Measurements from ENCODE around the gene FBLN2. TPM values are rescaled to one million over a fixed set of nuclear protein-coding genes. Genes with fewer than 3 reads are reported as not detected.
"Not testable (repeated sequence)": the region's sequence is repeated elsewhere in the genome, so short reads cannot be mapped to it uniquely, and the experiment has no call there.

FBLN2 gene
- total RNA-seq: 284 to 413 TPM (median 394 TPM) in 3 replicates
- long read RNA-seq, full-length matches to known transcripts: 1,114 of 1,623 reads
- long read RNA-seq, partial matches to known transcripts: 328 of 1,623 reads
- long read RNA-seq, other reads (novel, unspliced or antisense): 181 of 1,623 reads

DNA sequence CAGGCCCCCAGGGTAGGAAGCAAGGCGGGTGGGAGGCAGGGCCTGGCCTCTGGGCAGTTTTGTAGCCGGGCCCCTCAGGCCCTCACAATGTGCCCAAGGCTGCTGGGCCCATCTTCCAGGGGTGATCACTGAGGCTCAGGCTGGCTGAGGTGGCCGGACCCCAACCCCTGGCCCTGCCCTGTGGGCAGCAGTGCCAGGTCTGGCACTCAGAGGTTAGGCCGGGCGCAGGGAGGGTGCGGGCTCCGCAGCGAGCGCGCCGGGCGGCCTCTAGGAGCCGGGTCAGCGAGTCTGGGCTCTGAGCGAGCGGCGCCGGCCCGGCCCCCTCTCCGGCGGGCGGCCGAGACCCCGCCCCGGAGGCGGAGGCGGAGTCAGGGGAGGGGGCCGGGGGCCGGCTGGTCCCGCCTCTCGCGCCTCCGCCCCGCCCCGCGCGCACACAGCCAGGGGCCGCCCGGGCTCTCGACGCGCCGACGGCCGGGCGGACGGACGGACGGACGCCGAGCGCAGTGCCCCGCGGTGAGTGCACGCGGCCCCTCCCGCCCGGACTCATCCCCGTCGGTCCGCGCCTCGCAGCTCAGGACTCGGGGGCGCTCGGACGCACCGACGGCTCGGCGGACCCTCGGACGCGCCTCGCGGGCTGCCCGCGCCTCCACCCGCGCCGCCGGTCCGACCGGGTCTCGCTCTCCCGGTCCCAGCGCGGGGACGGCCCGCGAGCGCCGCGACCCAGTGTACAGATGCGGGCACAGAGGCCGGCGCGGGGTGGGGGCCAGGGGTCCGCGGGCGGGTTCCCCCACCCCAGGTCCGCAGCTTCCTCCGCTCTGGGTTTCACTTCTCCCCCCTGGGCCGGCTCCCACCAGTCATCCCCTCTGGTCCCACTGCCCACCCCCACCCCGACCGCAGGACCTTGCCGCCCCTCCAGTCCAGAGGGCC is at the start of gene FBLN2:
FBLN2 (plus strand) TSS at position 430 of the 927 bp plus-strand sequence. CDS start 21,231 bp downstream, outside the sequence.
- no peaks in the 10 kb centered on the region for H3K36me3 Mint-ChIP-seq (ENCODE audit: low read depth)
- no peaks in the 10 kb centered on the region for H3K27me3 Mint-ChIP-seq (ENCODE audit: low read depth)
- TF ChIP-seq, protein P1, sequence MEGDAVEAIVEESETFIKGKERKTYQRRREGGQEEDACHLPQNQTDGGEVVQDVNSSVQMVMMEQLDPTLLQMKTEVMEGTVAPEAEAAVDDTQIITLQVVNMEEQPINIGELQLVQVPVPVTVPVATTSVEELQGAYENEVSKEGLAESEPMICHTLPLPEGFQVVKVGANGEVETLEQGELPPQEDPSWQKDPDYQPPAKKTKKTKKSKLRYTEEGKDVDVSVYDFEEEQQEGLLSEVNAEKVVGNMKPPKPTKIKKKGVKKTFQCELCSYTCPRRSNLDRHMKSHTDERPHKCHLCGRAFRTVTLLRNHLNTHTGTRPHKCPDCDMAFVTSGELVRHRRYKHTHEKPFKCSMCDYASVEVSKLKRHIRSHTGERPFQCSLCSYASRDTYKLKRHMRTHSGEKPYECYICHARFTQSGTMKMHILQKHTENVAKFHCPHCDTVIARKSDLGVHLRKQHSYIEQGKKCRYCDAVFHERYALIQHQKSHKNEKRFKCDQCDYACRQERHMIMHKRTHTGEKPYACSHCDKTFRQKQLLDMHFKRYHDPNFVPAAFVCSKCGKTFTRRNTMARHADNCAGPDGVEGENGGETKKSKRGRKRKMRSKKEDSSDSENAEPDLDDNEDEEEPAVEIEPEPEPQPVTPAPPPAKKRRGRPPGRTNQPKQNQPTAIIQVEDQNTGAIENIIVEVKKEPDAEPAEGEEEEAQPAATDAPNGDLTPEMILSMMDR (IDR thresholded peaks at IDR 0.05): no peak
- no peaks in the 10 kb centered on the region for H3K9me3 Mint-ChIP-seq (ENCODE audit: low read depth)
- DNase-seq (ENCODE audit: low spot score): peak; percentile 76
- peak within 1 kb of the TSS; percentile 82 for H3K4me3 Mint-ChIP-seq (ENCODE audit: unreplicated experiment)
- H3K27ac Mint-ChIP-seq (ENCODE audit: unreplicated experiment): peak within 1 kb of the TSS; percentile 83
- peaks cover 89% of the 10 kb centered on the region for H3K4me1 Mint-ChIP-seq (ENCODE audit: low read depth)

DNA sequence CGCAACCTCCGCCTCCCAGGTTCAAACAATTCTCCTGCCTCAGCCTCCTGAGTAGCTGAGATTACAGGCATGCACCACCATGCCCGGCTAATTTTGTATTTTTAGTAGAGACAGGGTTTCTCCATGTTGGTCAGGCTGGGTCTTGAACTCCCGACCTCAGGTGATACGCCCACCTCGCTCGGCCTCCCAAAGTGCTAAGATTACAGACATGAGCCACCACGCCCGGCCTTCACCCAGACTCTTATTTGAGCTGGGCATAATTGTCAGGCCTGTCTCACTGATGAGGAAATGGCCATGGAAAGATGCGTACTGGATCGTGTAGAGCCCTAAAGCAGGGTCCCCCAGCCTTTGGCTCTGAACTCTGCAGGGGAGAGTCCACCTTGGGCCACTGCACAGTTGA is 49.7 kb upstream of the FBLN2 start:
- not testable (repeated sequence) for H3K27ac Mint-ChIP-seq (ENCODE audit: unreplicated experiment); H3K36me3 Mint-ChIP-seq (ENCODE audit: low read depth); H3K27me3 Mint-ChIP-seq (ENCODE audit: low read depth); H3K9me3 Mint-ChIP-seq (ENCODE audit: low read depth); H3K4me3 Mint-ChIP-seq (ENCODE audit: unreplicated experiment)
- H3K4me1 Mint-ChIP-seq (ENCODE audit: low read depth): peaks cover 29% of the 10 kb centered on the region
- DNase-seq (ENCODE audit: low spot score): peak; percentile 21

DNA sequence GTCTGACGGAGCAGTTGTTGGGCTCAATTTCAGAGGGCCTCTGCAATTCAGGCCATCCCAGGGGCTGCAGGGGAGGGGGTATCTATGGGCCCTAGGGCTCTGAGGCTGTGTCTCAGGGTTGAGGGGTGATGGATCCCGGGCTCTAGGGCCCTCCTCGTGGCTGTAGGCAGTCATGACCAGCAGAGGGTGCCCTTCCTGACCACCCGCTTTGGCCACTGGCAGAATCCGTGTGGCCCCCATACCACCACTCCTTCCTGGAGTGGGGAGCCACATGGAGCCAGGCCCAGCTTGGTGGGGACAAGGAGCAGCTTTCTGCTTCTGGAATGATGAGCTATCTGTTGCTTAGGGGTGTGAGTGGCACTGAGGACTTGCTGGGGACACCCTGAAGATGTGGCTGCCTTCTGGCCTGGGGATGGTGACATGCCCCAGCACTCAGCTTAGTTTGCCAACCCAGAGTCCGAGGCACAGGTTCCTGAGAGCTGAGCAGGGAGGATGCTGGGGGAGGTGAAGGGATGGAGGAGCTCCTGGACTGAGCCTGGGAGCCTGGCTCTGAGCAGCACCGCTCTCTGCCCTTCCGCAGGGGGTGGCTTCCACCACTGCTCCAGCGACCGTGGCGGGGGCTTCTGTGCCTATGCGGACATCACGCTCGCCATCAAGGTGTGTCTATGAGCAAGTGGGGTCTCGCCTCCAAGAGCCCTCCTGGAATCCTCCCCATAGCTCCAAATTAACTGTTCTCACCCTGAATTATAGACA is 48.6 kb upstream of the FBLN2 start:
- Mint-ChIP-seq H3K36me3 (ENCODE audit: low read depth) (peaks cover 2% of the 10 kb centered on the region), H3K9me3 (ENCODE audit: low read depth) (no peaks in the 10 kb centered on the region), H3K4me3 (ENCODE audit: unreplicated experiment) (no peak overlapping the region), H3K27ac (ENCODE audit: unreplicated experiment) (no peak overlapping the region), H3K4me1 (ENCODE audit: low read depth) (peaks cover 38% of the 10 kb centered on the region), H3K27me3 (ENCODE audit: low read depth) (no peaks in the 10 kb centered on the region)
- DNase-seq (ENCODE audit: low spot score): peak; percentile 87
- TF ChIP-seq, protein P1 (IDR thresholded peaks at IDR 0.05): peak; percentile 81

DNA sequence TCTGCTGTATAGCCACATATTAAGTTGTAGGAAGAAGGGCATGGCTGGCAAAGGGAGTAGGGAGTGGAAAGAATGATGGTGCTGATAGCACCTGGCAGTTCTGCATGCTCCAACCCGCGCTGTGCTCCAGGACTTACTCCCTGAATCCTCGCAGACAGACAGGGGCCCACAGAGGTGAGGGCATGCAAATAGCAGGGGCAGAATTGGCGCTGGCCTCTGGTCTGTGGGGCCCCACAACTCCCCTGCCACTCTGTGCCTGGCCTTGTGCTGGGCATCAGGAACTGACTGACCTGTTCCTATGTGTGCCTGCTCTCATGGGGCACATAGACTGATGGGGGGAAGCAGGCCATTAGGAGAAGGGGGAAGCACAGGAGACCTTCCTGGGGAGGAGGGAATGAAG is 47.9 kb upstream of the FBLN2 start:
- Mint-ChIP-seq H3K4me3 (ENCODE audit: unreplicated experiment) (no peak overlapping the region), H3K36me3 (ENCODE audit: low read depth) (peaks cover 2% of the 10 kb centered on the region), H3K27me3 (ENCODE audit: low read depth) (no peaks in the 10 kb centered on the region), H3K4me1 (ENCODE audit: low read depth) (peaks cover 37% of the 10 kb centered on the region), H3K9me3 (ENCODE audit: low read depth) (no peaks in the 10 kb centered on the region), H3K27ac (ENCODE audit: unreplicated experiment) (no peak overlapping the region)
- TF ChIP-seq, protein P1 (IDR thresholded peaks at IDR 0.05): no peak
- DNase-seq (ENCODE audit: low spot score): peak; percentile 89

DNA sequence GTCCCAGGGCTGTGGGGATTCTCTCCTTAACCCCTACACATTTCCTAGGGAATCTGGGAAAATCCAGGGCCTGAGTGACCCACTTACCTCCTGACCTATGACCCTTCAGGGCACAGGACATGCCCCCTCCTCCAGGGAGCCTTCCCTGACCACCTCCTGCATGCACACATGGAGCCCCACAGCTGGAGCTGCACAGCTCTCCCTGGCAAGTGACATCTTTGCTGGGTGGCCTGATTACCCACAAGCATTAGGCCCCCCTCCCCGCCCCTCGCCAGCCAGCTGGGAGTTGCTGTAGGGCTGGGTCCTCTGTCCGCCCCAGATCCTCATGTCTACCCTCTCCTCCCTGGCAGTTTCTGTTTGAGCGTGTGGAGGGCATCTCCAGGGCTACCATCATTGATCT is 47.4 kb upstream of the FBLN2 start:
- DNase-seq (ENCODE audit: low spot score): no peak
- Mint-ChIP-seq H3K4me1 (ENCODE audit: low read depth) (peaks cover 33% of the 10 kb centered on the region), H3K36me3 (ENCODE audit: low read depth) (peaks cover 2% of the 10 kb centered on the region), H3K9me3 (ENCODE audit: low read depth) (no peaks in the 10 kb centered on the region), H3K27ac (ENCODE audit: unreplicated experiment) (no peak overlapping the region), H3K27me3 (ENCODE audit: low read depth) (no peaks in the 10 kb centered on the region), H3K4me3 (ENCODE audit: unreplicated experiment) (no peak overlapping the region)
- TF ChIP-seq, protein P1 (IDR thresholded peaks at IDR 0.05): no peak
